ENCODE results near the gene ANKRD28.

ANKRD28 gene

GRCh38 chr3:15635121-15635661 is 162.6 kb downstream of the ANKRD28 start:
- TF ChIP-seq, protein P1, sequence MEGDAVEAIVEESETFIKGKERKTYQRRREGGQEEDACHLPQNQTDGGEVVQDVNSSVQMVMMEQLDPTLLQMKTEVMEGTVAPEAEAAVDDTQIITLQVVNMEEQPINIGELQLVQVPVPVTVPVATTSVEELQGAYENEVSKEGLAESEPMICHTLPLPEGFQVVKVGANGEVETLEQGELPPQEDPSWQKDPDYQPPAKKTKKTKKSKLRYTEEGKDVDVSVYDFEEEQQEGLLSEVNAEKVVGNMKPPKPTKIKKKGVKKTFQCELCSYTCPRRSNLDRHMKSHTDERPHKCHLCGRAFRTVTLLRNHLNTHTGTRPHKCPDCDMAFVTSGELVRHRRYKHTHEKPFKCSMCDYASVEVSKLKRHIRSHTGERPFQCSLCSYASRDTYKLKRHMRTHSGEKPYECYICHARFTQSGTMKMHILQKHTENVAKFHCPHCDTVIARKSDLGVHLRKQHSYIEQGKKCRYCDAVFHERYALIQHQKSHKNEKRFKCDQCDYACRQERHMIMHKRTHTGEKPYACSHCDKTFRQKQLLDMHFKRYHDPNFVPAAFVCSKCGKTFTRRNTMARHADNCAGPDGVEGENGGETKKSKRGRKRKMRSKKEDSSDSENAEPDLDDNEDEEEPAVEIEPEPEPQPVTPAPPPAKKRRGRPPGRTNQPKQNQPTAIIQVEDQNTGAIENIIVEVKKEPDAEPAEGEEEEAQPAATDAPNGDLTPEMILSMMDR (IDR thresholded peaks at IDR 0.05; ENCODE audit: extremely low read depth, missing control alignments): no peak
- no peak for DNase-seq (ENCODE audit: low spot score)

DNA sequence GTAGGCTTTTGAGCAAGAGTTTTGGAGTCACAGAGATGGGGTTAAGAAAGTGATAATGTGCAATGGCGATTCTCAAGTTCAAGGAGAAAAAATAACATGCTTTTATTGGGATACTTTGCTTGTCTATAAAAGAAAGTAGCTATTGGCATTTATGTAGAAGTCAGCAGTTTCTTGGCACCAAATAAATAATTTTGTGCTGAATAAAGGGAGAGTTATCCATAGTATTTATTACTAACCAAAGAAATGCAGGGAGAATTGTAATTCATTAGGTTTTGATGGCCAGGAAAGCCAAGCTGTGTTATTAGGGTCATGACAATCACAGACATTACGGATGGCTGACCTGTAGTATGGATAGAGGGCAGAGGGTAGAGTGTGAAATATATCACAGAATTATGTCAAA is 163.1 kb downstream of the ANKRD28 start:
- no peak for DNase-seq (ENCODE audit: low spot score)
- TF ChIP-seq, protein P1 (IDR thresholded peaks at IDR 0.05; ENCODE audit: extremely low read depth, missing control alignments): no peak

DNA sequence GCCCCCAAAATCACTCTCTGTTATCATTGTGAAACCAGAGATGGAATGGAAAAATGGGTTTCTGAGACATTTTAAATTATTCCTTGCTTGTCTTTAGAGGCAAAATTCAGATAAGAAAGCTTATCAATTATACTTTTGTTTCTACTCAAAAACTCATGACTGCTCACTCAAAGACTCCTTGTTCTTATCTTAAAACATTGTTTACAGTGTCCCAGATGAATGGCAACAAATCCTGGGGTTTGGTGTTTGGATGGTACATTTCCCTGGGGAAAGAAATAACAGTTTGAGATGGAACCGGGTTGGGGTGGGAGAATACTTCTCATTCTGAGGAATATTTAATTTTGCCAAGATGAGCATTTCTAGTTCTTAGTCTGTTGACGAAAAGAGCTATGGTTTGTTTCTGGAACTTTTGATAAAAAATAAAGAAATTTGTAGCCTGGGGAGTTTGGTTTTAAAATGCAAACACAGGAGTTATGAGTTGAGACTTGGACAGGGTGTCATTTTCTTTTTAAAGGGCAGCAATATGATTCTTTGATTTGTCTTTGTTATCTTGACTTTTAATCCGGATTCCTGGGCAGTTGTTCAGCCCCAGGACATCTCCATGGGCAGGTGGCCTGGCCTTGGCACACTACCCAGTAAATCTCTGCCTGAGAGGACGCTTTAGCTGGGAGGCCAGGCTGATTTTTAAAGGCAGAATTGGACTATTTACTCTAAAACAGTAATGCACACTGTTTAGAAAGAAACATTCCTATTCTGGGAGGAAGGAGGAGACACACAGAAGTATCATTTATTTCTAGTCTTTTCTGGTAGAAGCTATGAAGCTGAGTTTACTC is 163.8 kb downstream of the ANKRD28 start:
- TF ChIP-seq, protein P1 (IDR thresholded peaks at IDR 0.05; ENCODE audit: extremely low read depth, missing control alignments): no peak
- DNase-seq (ENCODE audit: low spot score): no peak

GRCh38 chr3:15633159-15633558 is 164.6 kb downstream of the ANKRD28 start:
- no peak for DNase-seq (ENCODE audit: low spot score)
- TF ChIP-seq, protein P1 (IDR thresholded peaks at IDR 0.05; ENCODE audit: extremely low read depth, missing control alignments): no peak

GRCh38 chr3:15632212-15632580 is 165.6 kb downstream of the ANKRD28 start:
- TF ChIP-seq, protein P1 (IDR thresholded peaks at IDR 0.05; ENCODE audit: extremely low read depth, missing control alignments): no peak
- no peak for DNase-seq (ENCODE audit: low spot score)

DNA sequence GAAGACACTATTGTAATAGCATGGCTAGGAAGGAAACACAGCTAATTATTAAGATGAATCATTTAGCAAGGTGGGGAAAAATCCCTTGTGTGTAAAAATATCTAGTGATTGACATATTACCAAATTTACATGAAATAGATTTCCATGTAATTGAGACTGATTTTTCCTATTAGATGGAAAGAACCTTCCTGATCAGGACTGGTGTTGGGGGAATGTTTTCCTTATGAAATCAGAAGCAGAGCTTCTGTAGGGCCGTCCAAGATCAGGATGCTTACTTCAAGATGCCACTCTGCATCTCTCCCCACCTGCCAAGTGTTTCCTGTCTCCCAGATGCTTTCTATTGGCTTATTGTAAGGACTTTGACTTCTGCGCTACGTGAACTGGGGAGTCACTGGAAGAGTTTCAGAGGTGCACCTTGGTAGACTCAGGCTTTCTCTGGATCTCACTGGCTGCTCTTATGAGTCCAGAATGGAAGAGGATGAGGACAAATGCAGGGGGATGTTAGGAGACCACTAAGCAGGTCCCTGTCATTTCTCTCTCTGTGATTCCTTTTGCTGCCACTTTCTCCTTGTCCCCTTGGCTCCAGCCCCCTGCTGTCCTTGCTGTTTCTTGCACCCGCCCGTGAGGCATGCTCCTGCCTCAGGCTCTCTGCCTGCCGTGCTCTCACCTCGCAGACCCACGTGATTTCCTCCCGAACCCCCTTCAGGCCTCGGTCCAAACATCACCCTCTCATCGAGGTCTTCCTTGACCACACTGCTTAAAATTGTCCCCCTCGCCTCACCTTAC is 166.2 kb downstream of the ANKRD28 start:
- no peak for DNase-seq (ENCODE audit: low spot score)
- TF ChIP-seq, protein P1 (IDR thresholded peaks at IDR 0.05; ENCODE audit: extremely low read depth, missing control alignments): no peak
